ENCODE results near the gene AUH. TPM values are rescaled to one million over a fixed set of nuclear protein-coding genes. Genes with fewer than 3 reads are reported as not detected.
A peak's percentile ranks its signal among the peaks of the same experiment; 100 is the strongest.

AUH gene
- total RNA-seq, 6 donors from 2014 or later: 13.7 to 38.5 (median 24.4) TPM

GRCh38 chr9:91182429-91183225, 179.1 kb downstream of the AUH start:
- TF ChIP-seq CTCF (IDR thresholded peaks at IDR 0.05) (no peak), EP300 (IDR thresholded peaks at IDR 0.05) (no peak), POLR2AphosphoS5 (IDR thresholded peaks at IDR 0.05) (no peak), POLR2A (IDR thresholded peaks at IDR 0.05) (no peak)
- Histone ChIP-seq H3K36me3 (no peaks in the 10 kb centered on the region), H3K27me3 (no peaks in the 10 kb centered on the region), H3K9me3 (no peaks in the 10 kb centered on the region), H3K4me3 (no peak overlapping the region), H3K27ac (no peak overlapping the region), H3K4me1 (peaks cover 7 to 16% (median 10%) of the 10 kb centered on the region in 4 donors)
- 75 to 77% methylated on average over 12 of the region's 12 CpGs for WGBS, 2 donors
- DNase-seq (peak in 1 of 2 donors; percentile 79), ATAC-seq (ENCODE audit: low FRiP score in 2 of 2) (no peak)

- Histone ChIP-seq H3K36me3 (no peaks in the 10 kb centered on the region), H3K9me3 (no peaks in the 10 kb centered on the region), H3K27ac (no peak overlapping the region), H3K4me1 (peaks cover 2 to 8% (median 4%) of the 10 kb centered on the region in 4 donors), H3K27me3 (no peaks in the 10 kb centered on the region), H3K4me3 (no peak overlapping the region)
- ATAC-seq (ENCODE audit: low FRiP score in 2 of 2): no peak
- TF ChIP-seq POLR2A (IDR thresholded peaks at IDR 0.05): no peak
- TF ChIP-seq CTCF (IDR thresholded peaks at IDR 0.05): no peak
- TF ChIP-seq EP300 (IDR thresholded peaks at IDR 0.05): no peak
- TF ChIP-seq POLR2AphosphoS5 (IDR thresholded peaks at IDR 0.05): no peak
- DNase-seq: no peak
- WGBS, 2 donors: 85 to 92% methylated on average over 8 of the region's 8 CpGs
These were observed 180.2 kb downstream of the AUH start for GRCh38 chr9:91181541-91181940.

GRCh38 chr9:91180930-91181268, 180.8 kb downstream of the AUH start:
- no peak overlapping the region for H3K4me3 ChIP-seq
- 94 to 100% methylated on average over 2 to 3 of the region's 3 CpGs for WGBS, 2 donors

GRCh38 chr9:91180240-91180929, 181.3 kb downstream of the AUH start:
- Histone ChIP-seq H3K36me3 (no peaks in the 10 kb centered on the region), H3K27me3 (no peaks in the 10 kb centered on the region), H3K4me1 (peaks cover 0 to 3% (median 1%) of the 10 kb centered on the region in 4 donors), H3K4me3 (no peak overlapping the region), H3K9me3 (no peaks in the 10 kb centered on the region), H3K27ac (no peak overlapping the region)
- ATAC-seq (ENCODE audit: low FRiP score in 2 of 2) (no peak), DNase-seq (peak in 1 of 2 donors; percentile 46)
- 92 to 94% methylated on average over 3 to 14 of the region's 16 CpGs for WGBS, 2 donors
- TF ChIP-seq POLR2A (IDR thresholded peaks at IDR 0.05): no peak
- TF ChIP-seq POLR2AphosphoS5 (IDR thresholded peaks at IDR 0.05): no peak
- no peak for TF ChIP-seq EP300 (IDR thresholded peaks at IDR 0.05)
- TF ChIP-seq CTCF (IDR thresholded peaks at IDR 0.05): no peak

More at GRCh38 chr9:91180930-91181268, 180.8 kb downstream of the AUH start:
- TF ChIP-seq CTCF (IDR thresholded peaks at IDR 0.05) (no peak), POLR2AphosphoS5 (IDR thresholded peaks at IDR 0.05) (no peak), EP300 (IDR thresholded peaks at IDR 0.05) (no peak), POLR2A (IDR thresholded peaks at IDR 0.05) (no peak)
- Histone ChIP-seq H3K4me1 (peaks cover 0 to 3% (median 2%) of the 10 kb centered on the region in 4 donors), H3K27ac (no peak overlapping the region), H3K27me3 (no peaks in the 10 kb centered on the region), H3K9me3 (no peaks in the 10 kb centered on the region), H3K36me3 (no peaks in the 10 kb centered on the region)
- ATAC-seq (ENCODE audit: low FRiP score in 2 of 2) (no peak), DNase-seq (no peak)
